ENCODE data around the gene CHRNA10. TPM values are rescaled to one million over a fixed set of nuclear protein-coding genes. Genes with fewer than 3 reads are reported as not detected.

The CHRNA10 gene
- total RNA-seq, 2 donors from 2014 or later = 1.0 TPM; not detected in 1

GRCh38 chr11:3631331-3631730 lies 39.9 kb downstream of the CHRNA10 start:
- H3K27ac ChIP-seq = no peak overlapping the region
- no peak for TF ChIP-seq CTCF (IDR thresholded peaks at IDR 0.05)
- DNase-seq (ENCODE audit: low spot score) = no peak
- no peaks in the 10 kb centered on the region for H3K4me1 ChIP-seq
- no peaks in the 10 kb centered on the region for H3K9me3 ChIP-seq
- H3K27me3 ChIP-seq = no peaks in the 10 kb centered on the region
- H3K4me3 ChIP-seq = no peak overlapping the region
- no peaks in the 10 kb centered on the region for H3K36me3 ChIP-seq

GRCh38 chr11:3627291-3627690 lies 43.9 kb downstream of the CHRNA10 start:
- Histone ChIP-seq H3K36me3 (no peaks in the 10 kb centered on the region), H3K4me3 (no peak overlapping the region), H3K27ac (no peak overlapping the region), H3K4me1 (no peaks in the 10 kb centered on the region), H3K9me3 (no peaks in the 10 kb centered on the region), H3K27me3 (no peaks in the 10 kb centered on the region)
- DNase-seq (ENCODE audit: low spot score) = no peak
- no peak for TF ChIP-seq CTCF (IDR thresholded peaks at IDR 0.05)

GRCh38 chr11:3626250-3626960 lies 44.8 kb downstream of the CHRNA10 start:
- no peaks in the 10 kb centered on the region for H3K9me3 ChIP-seq
- DNase-seq (ENCODE audit: low spot score) = no peak
- H3K27me3 ChIP-seq = no peaks in the 10 kb centered on the region
- H3K27ac ChIP-seq = no peak overlapping the region
- no peak overlapping the region for H3K4me3 ChIP-seq
- no peaks in the 10 kb centered on the region for H3K4me1 ChIP-seq
- TF ChIP-seq CTCF (IDR thresholded peaks at IDR 0.05) = no peak
- H3K36me3 ChIP-seq = no peaks in the 10 kb centered on the region

GRCh38 chr11:3623767-3624458 lies 47.3 kb downstream of the CHRNA10 start:
- no peak for TF ChIP-seq CTCF (IDR thresholded peaks at IDR 0.05)
- Histone ChIP-seq H3K27me3 (no peaks in the 10 kb centered on the region), H3K4me3 (no peak overlapping the region), H3K4me1 (no peaks in the 10 kb centered on the region), H3K9me3 (no peaks in the 10 kb centered on the region), H3K27ac (no peak overlapping the region), H3K36me3 (no peaks in the 10 kb centered on the region)
- no peak for DNase-seq (ENCODE audit: low spot score)

- H3K9me3 ChIP-seq = no peaks in the 10 kb centered on the region
- H3K27me3 ChIP-seq = no peaks in the 10 kb centered on the region
- H3K36me3 ChIP-seq = no peaks in the 10 kb centered on the region
- H3K27ac ChIP-seq = no peak overlapping the region
- TF ChIP-seq CTCF (IDR thresholded peaks at IDR 0.05) = no peak
- no peak for DNase-seq (ENCODE audit: low spot score)
- no peaks in the 10 kb centered on the region for H3K4me1 ChIP-seq
- H3K4me3 ChIP-seq = no peak overlapping the region
These were observed 48.1 kb downstream of the CHRNA10 start for GRCh38 chr11:3623121-3623520.

Measured in right atrium auricular region (tissue), 2 donors.